Caco-2 (cell line): ENCODE data around the gene TFPT. TPM values are rescaled to one million over a fixed set of nuclear protein-coding genes. Genes with fewer than 3 reads are reported as not detected.

Experiments used
- BruUV-seq: library from RNA; stranded (reverse); fragments of 400-500 nt; replicated peaks from 2 replicates; lab custom pipeline; 2021; lab: Mats Ljungman, UMichigan
- CTCF ChIA-PET: fragments of 300-600 bp; sonication (Branson Sonifier 250); formaldehyde crosslinking; loops from one replicate; lab custom pipeline; 2022; ENCODE audit warnings: antibody characterized with exemption; lab: Charles Lee
- POLR2A ChIA-PET: fragments of 300-600 bp; sonication (Branson Sonifier 250); formaldehyde crosslinking; loops from one replicate; lab custom pipeline; 2022; ENCODE audit warnings: antibody characterized with exemption; lab: Charles Lee
- DNase-seq, 2 experiments: peaks; one replicate each; pipeline versions ENCODE4 v3.0.0 to v3.0.0-alpha.2; 2020 to 2022
- H3K27me3 ChIP-seq: replicated peaks from 2 replicates; pipeline ENCODE4 v1.6.0; 2011; ENCODE audit warnings: low read length; ENCODE audit not compliant: control insufficient read depth, insufficient read depth
- H3K36me3 ChIP-seq: 2 replicates; pipeline ENCODE4 v1.5.1; 2011; ENCODE audit warnings: low read length; ENCODE audit not compliant: control insufficient read depth, insufficient read depth
- H3K4me1 ChIP-seq: fragments of 250-450 bp; sonication (Bioruptor Pico); 2 replicates; pipeline ENCODE4 v1.5.1; 2020; ENCODE audit warnings: mild to moderate bottlenecking
- H3K4me3 ChIP-seq: 2 replicates; pipeline ENCODE4 v1.5.1; 2011; ENCODE audit warnings: low read depth, mild to moderate bottlenecking, control low read depth, low read length
- H3K9me3 ChIP-seq: fragments of 250-450 bp; sonication (Bioruptor Pico); 2 replicates; pipeline ENCODE4 v1.5.1; 2020; ENCODE audit warnings: mild to moderate bottlenecking, moderate library complexity
- H3K27ac Mint-ChIP-seq: one replicate; pipeline ENCODE4 v1.8.0; 2022; ENCODE audit warnings: mixed read lengths; ENCODE audit not compliant: unreplicated experiment
- H3K27me3 Mint-ChIP-seq: one replicate; pipeline ENCODE4 v1.8.0; 2022; ENCODE audit warnings: mixed read lengths; ENCODE audit not compliant: insufficient read depth, unreplicated experiment
- H3K36me3 Mint-ChIP-seq: one replicate; pipeline ENCODE4 v1.8.0; 2022; ENCODE audit warnings: mild to moderate bottlenecking, mixed read lengths; ENCODE audit not compliant: insufficient read depth, unreplicated experiment
- H3K4me1 Mint-ChIP-seq: one replicate; pipeline ENCODE4 v1.8.0; 2022; ENCODE audit warnings: low read depth, mixed read lengths; ENCODE audit not compliant: unreplicated experiment
- H3K4me3 Mint-ChIP-seq: one replicate; pipeline ENCODE4 v1.8.0; 2022; ENCODE audit warnings: mild to moderate bottlenecking, moderate library complexity, mixed read lengths; ENCODE audit not compliant: unreplicated experiment
- H3K9me3 Mint-ChIP-seq: one replicate; pipeline ENCODE4 v1.8.0; 2022; ENCODE audit warnings: mixed read lengths; ENCODE audit not compliant: unreplicated experiment
- CTCF ChIP-seq, 2 experiments: fragments of 200-600 bp in 1 of 2; IDR thresholded peaks; 1 replicate in 1 of 2; 2 replicates in 1 of 2; pipeline versions ENCODE4 v1.5.1 to v1.8.0; 2011 to 2022; ENCODE audit warnings: antibody characterized with exemption in 1 of 2, control low read depth in 1 of 2, inconsistent platforms in 1 of 2, low read depth in 1 of 2, low read length in 1 of 2, mild to moderate bottlenecking in 1 of 2, moderate library complexity in 1 of 2; ENCODE audit not compliant: insufficient read depth in 1 of 2, severe bottlenecking in 1 of 2, unreplicated experiment in 1 of 2
- intact Hi-C: fragments of 100-400 bp; cut with micrococcal nuclease; formaldehyde crosslinking; loops from one replicate; pipeline ENCODE4 v1.10.0; 2022; ENCODE audit not compliant: unreplicated experiment
- total RNA-seq: library from RNA; stranded (reverse); gene quantifications from 2 replicates; pipeline ENCODE4 v1.2.3, GENCODE V29; 2022

TFPT gene
- total RNA-seq, 1 experiment from 2014 or later: 23.0 TPM

DNA sequence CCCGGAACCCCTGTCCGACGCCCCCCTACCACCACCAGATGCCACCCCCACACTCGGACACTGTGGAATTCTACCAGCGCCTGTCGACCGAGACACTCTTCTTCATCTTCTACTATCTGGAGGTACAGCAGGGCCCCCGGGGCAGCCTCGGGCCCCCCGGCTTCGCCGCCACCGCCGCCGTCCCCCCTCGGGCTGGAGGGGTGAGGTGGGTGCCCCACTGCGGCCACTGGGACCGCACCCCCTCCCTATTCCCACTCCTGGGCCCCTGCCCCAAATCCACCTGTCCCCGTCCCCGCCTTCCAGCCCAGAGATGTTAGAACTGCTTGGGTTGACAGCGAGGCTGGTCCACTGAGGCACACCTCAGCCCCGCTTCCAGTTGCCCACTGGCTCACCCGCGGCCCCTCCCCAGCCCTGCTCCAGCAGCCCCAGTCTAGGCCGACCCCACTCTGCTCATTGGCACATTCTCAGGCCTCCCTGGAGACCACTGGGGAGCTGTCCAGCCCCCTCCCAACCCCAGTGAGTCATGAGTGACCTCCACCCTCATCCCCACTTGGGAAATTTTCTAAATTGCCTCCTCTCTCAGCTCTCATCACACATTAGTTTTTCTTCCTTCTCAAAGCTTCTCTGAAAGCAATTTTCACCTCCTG, 37.5 kb upstream of the TFPT start:
- Histone ChIP-seq H3K27me3 (no peaks in the 10 kb centered on the region), H3K4me3 (no peak overlapping the region), H3K36me3 (peaks cover 10% of the 10 kb centered on the region), H3K9me3 (no peaks in the 10 kb centered on the region), H3K4me1 (peaks cover 5% of the 10 kb centered on the region; the same call in 1 of the 2 replicates)
- intact Hi-C loops: no loop called here
- Mint-ChIP-seq H3K9me3 (no peaks in the 10 kb centered on the region), H3K4me1 (peaks cover 10% of the 10 kb centered on the region), H3K36me3 (peaks cover 93% of the 10 kb centered on the region), H3K4me3 (no peak overlapping the region), H3K27me3 (no peaks in the 10 kb centered on the region), H3K27ac (peak overlapping the region; percentile 55)
- no TSS peak for BruUV-seq
- no peak for TF ChIP-seq CTCF (IDR thresholded peaks at IDR 0.05; ENCODE audit: insufficient read depth in 1 of 2, low read depth in 1 of 2, low read length in 1 of 2, severe bottlenecking in 1 of 2, unreplicated experiment in 1 of 2)
- ChIA-PET POLR2A (no interaction called here), CTCF (no interaction called here)
- no peak for DNase-seq

GRCh38 chr19:54152267-54152666, 36.8 kb upstream of the TFPT start:
- Histone ChIP-seq H3K9me3 (no peaks in the 10 kb centered on the region), H3K4me1 (peaks cover 5% of the 10 kb centered on the region; the same call in 1 of the 2 replicates), H3K27me3 (no peaks in the 10 kb centered on the region), H3K4me3 (no peak overlapping the region), H3K36me3 (peaks cover 10% of the 10 kb centered on the region)
- Mint-ChIP-seq H3K4me1 (peaks cover 8% of the 10 kb centered on the region), H3K4me3 (no peak overlapping the region), H3K27ac (no peak overlapping the region), H3K9me3 (no peaks in the 10 kb centered on the region), H3K36me3 (peaks cover 94% of the 10 kb centered on the region), H3K27me3 (no peaks in the 10 kb centered on the region)
- CTCF ChIA-PET: interaction anchor here (2.1 kb wide), 1 partner anchor 15 kb away, joined by 5 read pairs; the partner anchor contains the start of gene CNOT3
- intact Hi-C loops: no loop called here
- BruUV-seq: no TSS peak
- no peak for TF ChIP-seq CTCF (IDR thresholded peaks at IDR 0.05; ENCODE audit: insufficient read depth in 1 of 2, low read depth in 1 of 2, low read length in 1 of 2, severe bottlenecking in 1 of 2, unreplicated experiment in 1 of 2)
- no peak for DNase-seq
- POLR2A ChIA-PET: no interaction called here

GRCh38 chr19:54151362-54152035, 36.0 kb upstream of the TFPT start:
- CTCF ChIA-PET: interaction anchor here (2.1 kb wide), 1 partner anchor 14 kb away, joined by 5 read pairs; the partner anchor contains the start of gene CNOT3

More at GRCh38 chr19:54151362-54152035, 36.0 kb upstream of the TFPT start:
- Mint-ChIP-seq H3K36me3 (peaks cover 94% of the 10 kb centered on the region), H3K27ac (peak overlapping the region; percentile 36), H3K9me3 (no peaks in the 10 kb centered on the region), H3K4me1 (peaks cover under 1% of the 10 kb centered on the region), H3K4me3 (no peak overlapping the region), H3K27me3 (no peaks in the 10 kb centered on the region)
- H3K4me1 ChIP-seq: peaks cover under 1% of the 10 kb centered on the region; the same call in 1 of the 2 replicates
- no peaks in the 10 kb centered on the region for H3K27me3 ChIP-seq
- H3K9me3 ChIP-seq: no peaks in the 10 kb centered on the region
- peaks cover 10% of the 10 kb centered on the region for H3K36me3 ChIP-seq
- intact Hi-C loops: no loop called here
- H3K4me3 ChIP-seq: no peak overlapping the region
- no TSS peak for BruUV-seq
- no peak for DNase-seq
- no peak for TF ChIP-seq CTCF (IDR thresholded peaks at IDR 0.05; ENCODE audit: insufficient read depth in 1 of 2, low read depth in 1 of 2, low read length in 1 of 2, severe bottlenecking in 1 of 2, unreplicated experiment in 1 of 2)
- POLR2A ChIA-PET: no interaction called here
